NCI-H2196 (cell line): ENCODE results near the gene HABP4.

Experiments used
- DNase-seq: peaks from one replicate; lab custom pipeline; 2025; ENCODE audit not compliant: unreplicated experiment; lab: John Stamatoyannopoulos, UW

The HABP4 gene

GRCh38 chr9:96476013-96476412 lies 26.0 kb downstream of the HABP4 start:
- DNase-seq, result no peak

GRCh38 chr9:96476591-96476990 lies 26.6 kb downstream of the HABP4 start:
- no peak for DNase-seq

GRCh38 chr9:96478829-96479371 lies 28.9 kb downstream of the HABP4 start:
- DNase-seq, result no peak

- DNase-seq, result no peak
Measured at GRCh38 chr9:96480736-96481135, 30.8 kb downstream of the HABP4 start.

- DNase-seq, result no peak
Measured at GRCh38 chr9:96482476-96482875, 32.5 kb downstream of the HABP4 start.

GRCh38 chr9:96483197-96483596 lies 33.2 kb downstream of the HABP4 start:
- DNase-seq, result no peak

- DNase-seq, result no peak
Measured at GRCh38 chr9:96483733-96484390, 33.9 kb downstream of the HABP4 start.

- DNase-seq, result no peak
Measured at GRCh38 chr9:96484521-96484931, 34.6 kb downstream of the HABP4 start.

GRCh38 chr9:96485280-96485679 lies 35.3 kb downstream of the HABP4 start:
- no peak for DNase-seq

GRCh38 chr9:96486386-96487028 lies 36.5 kb downstream of the HABP4 start:
- no peak for DNase-seq

GRCh38 chr9:96487029-96487396 lies 37.0 kb downstream of the HABP4 start:
- no peak for DNase-seq

- DNase-seq, result no peak
Measured at GRCh38 chr9:96487949-96488348, 38.0 kb downstream of the HABP4 start.

- no peak for DNase-seq
Measured at GRCh38 chr9:96489482-96489979, 39.6 kb downstream of the HABP4 start.

- no peak for DNase-seq
Measured at GRCh38 chr9:96490534-96491078, 40.6 kb downstream of the HABP4 start.

- no peak for DNase-seq
Measured at GRCh38 chr9:96491079-96491879, 41.3 kb downstream of the HABP4 start.

- no peak for DNase-seq
Measured at GRCh38 chr9:96491880-96492525, 42.0 kb downstream of the HABP4 start.

GRCh38 chr9:96492993-96493531 lies 43.1 kb downstream of the HABP4 start:
- no peak for DNase-seq

- DNase-seq, result no peak
Measured at GRCh38 chr9:96493757-96494156, 43.8 kb downstream of the HABP4 start.

- no peak for DNase-seq
Measured at GRCh38 chr9:96494215-96494800, 44.3 kb downstream of the HABP4 start.

- no peak for DNase-seq
Measured at GRCh38 chr9:96495341-96495740, 45.4 kb downstream of the HABP4 start.
